ENCODE data around the gene NOLC1.

NOLC1 gene

DNA sequence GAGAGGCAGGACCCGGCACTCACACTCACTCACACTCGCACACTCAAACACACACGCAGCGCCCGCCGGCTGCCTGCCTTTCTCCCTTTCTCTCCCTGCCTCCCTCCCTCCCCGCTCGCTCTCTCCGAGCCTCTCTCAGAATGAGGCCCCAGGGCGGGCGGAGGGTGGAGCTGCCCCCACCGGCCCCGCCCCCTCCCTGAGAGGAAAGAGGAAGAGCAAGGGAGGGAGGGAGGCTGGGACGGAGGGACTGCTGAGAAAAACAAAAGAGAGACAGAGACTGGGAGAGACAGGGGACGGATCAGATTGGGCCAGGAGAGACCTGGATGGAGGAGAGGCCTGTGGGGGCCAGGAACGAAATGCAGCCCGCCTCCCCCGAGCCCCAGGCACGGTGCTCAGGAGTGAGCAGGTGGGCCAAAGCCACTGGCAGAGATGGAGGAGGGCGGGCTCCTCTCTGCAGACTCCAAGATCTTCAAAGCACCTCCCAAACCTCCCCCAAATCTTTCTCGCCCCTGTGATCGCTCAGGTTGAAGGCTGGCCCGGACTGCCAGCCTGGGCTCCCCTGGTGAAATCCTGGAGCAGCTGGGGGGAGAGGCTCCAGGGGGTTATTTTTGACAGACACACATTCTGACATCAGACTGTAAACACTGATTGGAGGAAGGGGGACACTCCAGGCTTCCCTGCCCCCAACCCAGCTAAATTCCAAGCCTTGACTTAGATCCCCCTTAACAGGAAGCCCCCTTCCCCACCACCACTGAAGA, 37.1 kb upstream of the NOLC1 start:
- no peaks in the 10 kb centered on the region for H3K9me3 ChIP-seq (ENCODE audit: severe bottlenecking)
- TF ChIP-seq, protein P1, sequence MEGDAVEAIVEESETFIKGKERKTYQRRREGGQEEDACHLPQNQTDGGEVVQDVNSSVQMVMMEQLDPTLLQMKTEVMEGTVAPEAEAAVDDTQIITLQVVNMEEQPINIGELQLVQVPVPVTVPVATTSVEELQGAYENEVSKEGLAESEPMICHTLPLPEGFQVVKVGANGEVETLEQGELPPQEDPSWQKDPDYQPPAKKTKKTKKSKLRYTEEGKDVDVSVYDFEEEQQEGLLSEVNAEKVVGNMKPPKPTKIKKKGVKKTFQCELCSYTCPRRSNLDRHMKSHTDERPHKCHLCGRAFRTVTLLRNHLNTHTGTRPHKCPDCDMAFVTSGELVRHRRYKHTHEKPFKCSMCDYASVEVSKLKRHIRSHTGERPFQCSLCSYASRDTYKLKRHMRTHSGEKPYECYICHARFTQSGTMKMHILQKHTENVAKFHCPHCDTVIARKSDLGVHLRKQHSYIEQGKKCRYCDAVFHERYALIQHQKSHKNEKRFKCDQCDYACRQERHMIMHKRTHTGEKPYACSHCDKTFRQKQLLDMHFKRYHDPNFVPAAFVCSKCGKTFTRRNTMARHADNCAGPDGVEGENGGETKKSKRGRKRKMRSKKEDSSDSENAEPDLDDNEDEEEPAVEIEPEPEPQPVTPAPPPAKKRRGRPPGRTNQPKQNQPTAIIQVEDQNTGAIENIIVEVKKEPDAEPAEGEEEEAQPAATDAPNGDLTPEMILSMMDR (IDR thresholded peaks at IDR 0.05; ENCODE audit: poor library complexity, severe bottlenecking): no peak

DNA sequence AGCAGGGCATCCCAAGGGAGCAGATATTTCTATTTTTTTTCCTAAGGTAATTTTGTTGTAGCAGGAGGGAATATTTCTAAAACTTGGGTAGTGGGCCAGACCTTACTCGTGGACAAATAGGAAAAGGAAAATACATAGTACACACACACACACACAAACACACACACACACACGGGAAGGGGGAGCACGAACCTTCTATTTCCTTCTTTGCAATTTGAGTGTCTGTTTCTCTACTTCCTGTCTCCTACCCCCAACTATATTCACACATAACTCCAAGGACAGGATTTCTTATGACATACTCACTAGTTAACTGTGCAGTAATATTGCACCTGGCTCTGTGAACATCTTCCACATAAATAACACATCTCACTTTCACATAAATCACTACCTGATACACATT, 36.4 kb upstream of the NOLC1 start:
- H3K27ac ChIP-seq (ENCODE audit: poor library complexity, severe bottlenecking): peak overlapping the region; percentile 73

More for the DNA sequence above, 37.1 kb upstream of the NOLC1 start:
- ATAC-seq (ENCODE audit: low read depth): peak; percentile 76
- peak; percentile 90 for DNase-seq (ENCODE audit: low spot score)
- Histone ChIP-seq H3K4me3 (ENCODE audit: severe bottlenecking) (peak overlapping the region; percentile 43), H3K4me1 (ENCODE audit: insufficient read depth, poor library complexity, severe bottlenecking) (peaks cover 43% of the 10 kb centered on the region), H3K36me3 (ENCODE audit: low read depth) (peaks cover 21% of the 10 kb centered on the region), H3K27me3 (ENCODE audit: insufficient read depth, poor library complexity, severe bottlenecking) (no peaks in the 10 kb centered on the region), H3K27ac (ENCODE audit: poor library complexity, severe bottlenecking) (peak overlapping the region; percentile 73)

GRCh38 chr10:102116656-102117055, 35.5 kb upstream of the NOLC1 start:
- no peak for ATAC-seq (ENCODE audit: low read depth)
- peak overlapping the region; percentile 73 for H3K27ac ChIP-seq (ENCODE audit: poor library complexity, severe bottlenecking)
- H3K4me1 ChIP-seq (ENCODE audit: insufficient read depth, poor library complexity, severe bottlenecking): peaks cover 50% of the 10 kb centered on the region
- H3K36me3 ChIP-seq (ENCODE audit: low read depth): peaks cover 4% of the 10 kb centered on the region; the same call in 1 of the 2 replicates
- H3K4me3 ChIP-seq (ENCODE audit: severe bottlenecking): no peak overlapping the region
- TF ChIP-seq, protein P1 (IDR thresholded peaks at IDR 0.05; ENCODE audit: poor library complexity, severe bottlenecking): no peak
- H3K9me3 ChIP-seq (ENCODE audit: severe bottlenecking): no peaks in the 10 kb centered on the region
- DNase-seq (ENCODE audit: low spot score): no peak
- H3K27me3 ChIP-seq (ENCODE audit: insufficient read depth, poor library complexity, severe bottlenecking): no peaks in the 10 kb centered on the region

More for the DNA sequence above, 36.4 kb upstream of the NOLC1 start:
- H3K9me3 ChIP-seq (ENCODE audit: severe bottlenecking): no peaks in the 10 kb centered on the region
- DNase-seq (ENCODE audit: low spot score) (no peak), ATAC-seq (ENCODE audit: low read depth) (no peak)
- H3K4me3 ChIP-seq (ENCODE audit: severe bottlenecking): no peak overlapping the region
- TF ChIP-seq, protein P1 (IDR thresholded peaks at IDR 0.05; ENCODE audit: poor library complexity, severe bottlenecking): no peak
- no peaks in the 10 kb centered on the region for H3K27me3 ChIP-seq (ENCODE audit: insufficient read depth, poor library complexity, severe bottlenecking)
- H3K4me1 ChIP-seq (ENCODE audit: insufficient read depth, poor library complexity, severe bottlenecking): peaks cover 43% of the 10 kb centered on the region
- peaks cover 13% of the 10 kb centered on the region for H3K36me3 ChIP-seq (ENCODE audit: low read depth)

DNA sequence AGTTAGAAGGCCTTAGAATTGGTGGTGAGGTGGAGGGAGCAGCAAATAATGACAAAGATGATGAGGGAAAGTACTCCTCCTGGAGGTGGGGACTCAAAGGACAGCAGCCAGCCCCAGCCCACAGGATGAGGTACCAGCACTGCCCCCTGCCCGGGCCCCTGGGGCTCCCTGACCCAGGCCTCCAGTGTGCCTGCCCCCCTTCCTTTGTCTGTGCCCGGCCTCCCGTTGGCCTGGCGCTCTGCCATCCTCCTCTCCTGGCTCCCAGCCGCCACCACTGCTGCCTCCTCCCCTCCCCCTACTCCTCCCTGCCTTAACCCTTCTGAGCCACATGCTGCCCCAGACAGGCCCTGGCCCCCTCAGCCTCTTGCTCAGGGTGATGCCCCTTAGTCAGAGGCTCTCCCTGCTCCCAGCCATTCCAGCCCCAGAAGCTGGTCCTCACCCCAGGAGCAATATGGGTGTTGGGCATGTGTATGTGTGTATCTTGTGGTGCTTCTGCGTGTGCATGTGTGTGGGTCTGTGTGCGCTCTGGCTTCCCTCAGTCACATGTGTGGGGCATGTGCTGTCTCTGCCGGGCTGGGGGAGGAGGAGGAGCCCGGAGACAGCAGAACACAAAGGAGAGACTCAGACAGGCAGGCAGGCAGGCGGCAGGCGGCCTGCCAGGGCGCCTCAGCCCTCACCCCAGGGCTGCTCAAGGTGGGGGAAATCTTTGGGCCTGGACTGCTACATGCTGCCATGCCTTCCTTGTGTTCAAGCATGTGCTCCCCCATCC, 34.6 kb upstream of the NOLC1 start:
- Histone ChIP-seq H3K27me3 (ENCODE audit: insufficient read depth, poor library complexity, severe bottlenecking) (no peaks in the 10 kb centered on the region), H3K36me3 (ENCODE audit: low read depth) (no peaks in the 10 kb centered on the region), H3K4me3 (ENCODE audit: severe bottlenecking) (no peak overlapping the region), H3K27ac (ENCODE audit: poor library complexity, severe bottlenecking) (peak overlapping the region; percentile 73), H3K9me3 (ENCODE audit: severe bottlenecking) (no peaks in the 10 kb centered on the region), H3K4me1 (ENCODE audit: insufficient read depth, poor library complexity, severe bottlenecking) (peaks cover 51% of the 10 kb centered on the region)
- no peak for DNase-seq (ENCODE audit: low spot score)
- no peak; the same call in 2 of the 3 replicates for ATAC-seq (ENCODE audit: low read depth)
- TF ChIP-seq, protein P1 (IDR thresholded peaks at IDR 0.05; ENCODE audit: poor library complexity, severe bottlenecking): peak; percentile 25

Data from RWPE2 (cell line).